ENCODE measurements around the gene WIPF2.
A peak's percentile ranks its signal among the peaks of the same experiment; 100 is the strongest.
"Not testable (repeated sequence)": the region's sequence is repeated elsewhere in the genome, so short reads cannot be mapped to it uniquely, and the experiment has no call there.

The WIPF2 gene

GRCh38 chr17:40209404-40210093, 9.6 kb upstream of the WIPF2 start:
- DNase-seq (ENCODE audit: low read depth) = peak; percentile 71
- H3K4me3 ChIP-seq (ENCODE audit: control insufficient read depth, low read depth, low read length) = no peak overlapping the region
- TF ChIP-seq, protein P1, sequence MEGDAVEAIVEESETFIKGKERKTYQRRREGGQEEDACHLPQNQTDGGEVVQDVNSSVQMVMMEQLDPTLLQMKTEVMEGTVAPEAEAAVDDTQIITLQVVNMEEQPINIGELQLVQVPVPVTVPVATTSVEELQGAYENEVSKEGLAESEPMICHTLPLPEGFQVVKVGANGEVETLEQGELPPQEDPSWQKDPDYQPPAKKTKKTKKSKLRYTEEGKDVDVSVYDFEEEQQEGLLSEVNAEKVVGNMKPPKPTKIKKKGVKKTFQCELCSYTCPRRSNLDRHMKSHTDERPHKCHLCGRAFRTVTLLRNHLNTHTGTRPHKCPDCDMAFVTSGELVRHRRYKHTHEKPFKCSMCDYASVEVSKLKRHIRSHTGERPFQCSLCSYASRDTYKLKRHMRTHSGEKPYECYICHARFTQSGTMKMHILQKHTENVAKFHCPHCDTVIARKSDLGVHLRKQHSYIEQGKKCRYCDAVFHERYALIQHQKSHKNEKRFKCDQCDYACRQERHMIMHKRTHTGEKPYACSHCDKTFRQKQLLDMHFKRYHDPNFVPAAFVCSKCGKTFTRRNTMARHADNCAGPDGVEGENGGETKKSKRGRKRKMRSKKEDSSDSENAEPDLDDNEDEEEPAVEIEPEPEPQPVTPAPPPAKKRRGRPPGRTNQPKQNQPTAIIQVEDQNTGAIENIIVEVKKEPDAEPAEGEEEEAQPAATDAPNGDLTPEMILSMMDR (IDR thresholded peaks at IDR 0.05; ENCODE audit: control insufficient read depth, insufficient read depth, low read depth, low read length, missing control alignments) = no peak

GRCh38 chr17:40213914-40214313, 5.2 kb upstream of the WIPF2 start:
- not testable (repeated sequence) for H3K4me3 ChIP-seq (ENCODE audit: control insufficient read depth, low read depth, low read length); DNase-seq (ENCODE audit: low read depth)

DNA sequence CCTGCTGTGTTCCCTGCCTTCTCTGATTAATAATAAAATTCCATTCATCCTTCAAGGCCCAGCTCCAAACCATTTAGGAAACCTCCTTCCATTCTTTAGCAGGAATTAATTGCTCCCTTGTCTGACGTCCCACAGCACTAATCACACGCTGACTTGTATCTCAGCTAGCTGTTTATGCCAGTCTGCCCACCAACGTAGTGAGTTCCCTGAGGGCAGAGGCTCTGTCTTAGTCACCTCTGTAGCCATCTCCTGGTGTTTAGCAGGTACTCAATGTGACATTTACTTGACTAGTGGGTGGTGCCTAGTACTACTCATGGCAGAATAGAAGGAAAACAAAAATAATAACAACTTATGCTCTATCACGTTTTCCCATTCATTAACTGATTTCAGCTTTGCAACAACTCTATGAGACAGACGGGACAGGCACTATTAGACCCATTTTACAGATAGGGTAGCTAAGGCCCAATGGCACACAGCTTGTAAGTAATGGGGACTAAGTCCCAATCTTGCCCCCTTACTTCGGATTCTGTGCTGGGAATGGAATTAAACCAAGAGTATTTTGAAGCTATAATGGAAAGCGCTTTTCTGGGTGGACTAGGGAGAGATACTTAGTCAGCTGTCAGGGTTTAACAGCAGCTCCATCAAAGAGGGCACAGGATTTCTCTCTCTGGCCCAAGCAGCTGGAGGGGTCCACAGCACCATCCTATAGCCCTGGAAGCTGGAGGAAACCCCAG, 931 bp upstream of the WIPF2 start:
- H3K4me3 ChIP-seq (ENCODE audit: control insufficient read depth, low read depth, low read length) = no peak overlapping the region
- TF ChIP-seq, protein P1 (IDR thresholded peaks at IDR 0.05; ENCODE audit: control insufficient read depth, insufficient read depth, low read depth, low read length, missing control alignments) = no peak
- no peak for DNase-seq (ENCODE audit: low read depth)

DNA sequence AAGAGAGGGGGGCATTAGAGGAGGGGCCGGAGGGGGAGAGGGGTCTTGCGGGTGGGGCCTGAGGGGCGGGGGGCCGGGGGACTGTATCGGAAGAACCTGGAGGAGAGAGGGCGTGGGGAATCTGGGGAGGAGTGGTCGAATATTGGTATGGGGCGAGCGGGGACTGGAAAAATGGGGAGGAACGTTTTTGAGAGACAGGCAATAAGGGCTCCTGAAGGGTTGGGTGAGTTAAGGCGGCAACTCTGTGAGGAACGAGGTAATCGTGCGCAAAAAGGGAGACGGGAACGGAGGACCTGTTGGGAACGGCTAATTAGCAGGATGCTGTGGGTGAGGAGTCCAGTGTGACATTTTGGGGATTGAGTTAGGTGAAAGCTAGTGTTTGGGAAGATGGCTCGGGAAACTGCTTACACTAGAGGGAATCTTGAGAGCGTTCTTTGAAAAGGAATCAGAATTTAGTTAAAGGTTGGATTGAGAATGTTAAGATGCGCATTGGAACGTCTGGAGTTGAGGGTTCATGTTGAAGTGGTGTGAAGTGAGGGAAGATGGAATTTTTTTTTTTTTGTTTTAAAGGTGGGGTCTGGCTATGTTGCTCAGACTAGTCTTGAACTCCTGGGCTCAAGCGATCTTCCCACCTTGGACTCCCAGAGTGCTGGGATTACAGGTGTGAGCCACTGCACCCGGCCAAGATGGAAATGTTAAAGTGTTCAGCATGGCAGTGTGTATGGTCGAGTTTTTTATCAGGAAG, 662 bp downstream of the WIPF2 start:
- TF ChIP-seq, protein P1 (IDR thresholded peaks at IDR 0.05; ENCODE audit: control insufficient read depth, insufficient read depth, low read depth, low read length, missing control alignments) = no peak
- no peak for DNase-seq (ENCODE audit: low read depth)
- peak overlapping the region; percentile 78 for H3K4me3 ChIP-seq (ENCODE audit: control insufficient read depth, low read depth, low read length)

GRCh38 chr17:40224718-40225550, 5.8 kb downstream of the WIPF2 start:
- no peak for DNase-seq (ENCODE audit: low read depth)
- H3K4me3 ChIP-seq (ENCODE audit: control insufficient read depth, low read depth, low read length) = no peak overlapping the region
- TF ChIP-seq, protein P1 (IDR thresholded peaks at IDR 0.05; ENCODE audit: control insufficient read depth, insufficient read depth, low read depth, low read length, missing control alignments) = no peak

- DNase-seq (ENCODE audit: low read depth); H3K4me3 ChIP-seq (ENCODE audit: control insufficient read depth, low read depth, low read length): not testable (repeated sequence)
Measured at GRCh38 chr17:40229146-40229545, 10.0 kb downstream of the WIPF2 start.

DNA sequence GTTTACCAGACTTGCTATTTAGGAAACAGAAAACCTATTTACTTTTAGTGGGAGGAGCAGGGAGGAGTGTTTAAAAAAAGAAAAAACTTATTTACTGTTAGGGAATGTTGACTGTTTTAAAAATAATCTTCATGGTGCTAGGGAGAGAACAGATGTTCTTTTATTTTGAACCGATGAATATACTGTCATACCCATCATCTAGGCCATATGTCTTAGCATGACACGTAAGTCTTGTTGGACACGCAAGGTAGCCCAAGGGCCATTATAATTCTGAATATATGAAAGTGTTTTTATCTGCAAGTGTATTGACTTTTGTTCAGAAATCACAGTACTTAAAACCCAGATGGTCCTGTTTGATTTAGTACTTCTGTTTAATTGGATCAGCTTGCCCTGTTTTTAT, 11.6 kb downstream of the WIPF2 start:
- DNase-seq (ENCODE audit: low read depth) = no peak
- TF ChIP-seq, protein P1 (IDR thresholded peaks at IDR 0.05; ENCODE audit: control insufficient read depth, insufficient read depth, low read depth, low read length, missing control alignments) = no peak
- no peak overlapping the region for H3K4me3 ChIP-seq (ENCODE audit: control insufficient read depth, low read depth, low read length)

DNA sequence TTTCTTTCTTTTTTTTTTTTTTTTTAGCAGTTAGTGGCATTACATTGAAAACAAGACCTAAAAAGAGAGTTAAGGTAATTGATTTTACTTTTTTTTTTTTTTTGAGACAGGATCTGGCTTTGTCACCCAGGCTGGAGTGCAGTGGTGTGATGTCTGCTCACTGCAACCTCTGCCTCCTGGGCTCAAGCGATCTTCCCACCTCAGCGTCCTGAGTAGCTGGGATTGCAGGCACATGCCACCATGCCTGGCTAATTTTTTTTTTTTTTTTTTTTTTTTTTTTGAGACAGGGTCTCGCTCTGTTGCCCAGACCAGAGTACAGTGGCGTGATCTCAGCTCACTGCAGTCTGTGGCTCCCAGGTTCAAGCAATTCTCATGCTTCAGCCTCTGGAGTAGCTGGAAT, 12.8 kb downstream of the WIPF2 start:
- not testable (repeated sequence) for H3K4me3 ChIP-seq (ENCODE audit: control insufficient read depth, low read depth, low read length); DNase-seq (ENCODE audit: low read depth)
